ENCODE results near the gene NTM. TPM values are rescaled to one million over a fixed set of nuclear protein-coding genes. Genes with fewer than 3 reads are reported as not detected.

The NTM gene
- total and polyA plus RNA-seq, 2 of the 8 experiments (the other 6 are each of a cell fraction or from before 2014, with no cell fraction given) = 13.4 to 20.0 TPM

DNA sequence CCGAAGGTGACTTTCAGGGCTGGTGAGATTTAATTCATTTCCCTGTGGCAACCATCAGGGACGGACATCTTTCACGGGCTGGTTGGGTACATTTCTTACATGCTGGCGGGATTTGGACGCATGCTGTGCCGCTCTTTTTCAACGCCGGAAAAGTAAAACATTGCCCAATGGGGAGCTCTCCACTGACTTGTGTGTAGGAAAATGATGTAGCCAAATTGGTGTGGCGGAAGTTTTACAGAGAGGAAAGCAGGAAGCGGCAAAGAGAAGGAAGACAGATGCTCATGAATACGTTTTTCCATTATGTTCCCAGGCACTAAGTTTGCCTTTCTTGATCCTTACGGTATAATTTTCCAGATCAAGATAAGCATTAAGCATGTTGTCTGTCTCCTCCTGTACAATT lies 375.8 kb downstream of the NTM start:
- no peak overlapping the region for H3K23ac ChIP-seq (ENCODE audit: insufficient read length)
- H3K36me3 ChIP-seq (ENCODE audit: control insufficient read depth in 2 of 4, insufficient read depth in 4 of 4, low read length in 3 of 4) = no peaks in the 10 kb centered on the region
- H4K5ac ChIP-seq (ENCODE audit: insufficient read length, low read depth, low read length) = no peak overlapping the region
- H3K4me2 ChIP-seq (ENCODE audit: insufficient read depth in 1 of 2, low read depth in 2 of 2, low read length in 2 of 2) = no peak overlapping the region
- no peak overlapping the region for H2BK20ac ChIP-seq (ENCODE audit: low read length)
- no peak overlapping the region for H2BK15ac ChIP-seq (ENCODE audit: low read length)
- ChIA-PET CTCF (ENCODE audit: partially characterized antibody) (interaction anchor here (0.9 to 5.9 kb wide), 12 partner anchors 7 to 500 kb away, joined by 3 to 86 read pairs (median 28); no protein-coding TSS in a partner anchor), POLR2A (ENCODE audit: partially characterized antibody) (no interaction called here)
- H2AK5ac ChIP-seq (ENCODE audit: low read depth, low read length) = no peak overlapping the region
- no peak overlapping the region for H2BK120ac ChIP-seq (replicated peaks; ENCODE audit: low read depth, low read length)
- no peak overlapping the region for H2BK12ac ChIP-seq (ENCODE audit: low read depth, low read length)
- no peak overlapping the region for H3K27ac ChIP-seq (ENCODE audit: low read depth, low read length)
- H3K27me3 ChIP-seq (replicated peaks in 1 of 4; ENCODE audit: control insufficient read depth in 3 of 4, extremely low read depth in 1 of 4, insufficient read depth in 3 of 4, low read length in 3 of 4) = no peaks in the 10 kb centered on the region
- H3K14ac ChIP-seq (ENCODE audit: insufficient read length) = no peak overlapping the region
- peaks cover 0 to 1% of the 10 kb centered on the region in 2 experiments for H4K20me1 ChIP-seq (replicated peaks in 1 of 2; ENCODE audit: control insufficient read depth in 1 of 2, insufficient read depth in 2 of 2, low read length in 2 of 2)
- H3K4me3 ChIP-seq (ENCODE audit: extremely low read depth in 1 of 4, insufficient read depth in 2 of 4, low read depth in 3 of 4, low read length in 4 of 4) = no peak overlapping the region
- no peaks in the 10 kb centered on the region for H3K79me1 ChIP-seq (ENCODE audit: low read depth, low read length)
- no peak for FAIRE-seq
- no peak overlapping the region for H2BK5ac ChIP-seq (ENCODE audit: low read depth, low read length)
- no peak overlapping the region for H3K18ac ChIP-seq (ENCODE audit: extremely low read depth, low read length)
- no peak overlapping the region for H3K9ac ChIP-seq (replicated peaks in 1 of 4; ENCODE audit: extremely low read depth in 1 of 4, low read depth in 3 of 4, low read length in 3 of 4)
- no peak for DNase-seq (ENCODE audit: low read depth in 1 of 2, low spot score in 2 of 2)
- no peak overlapping the region for H3K4ac ChIP-seq (replicated peaks; ENCODE audit: insufficient read length, low read depth, low read length)
- 89% methylated on average over 12 of the region's 12 CpGs; no CpG with 5 or more reads in 1 of the 2 experiments for WGBS, 2 experiments (ENCODE audit: extremely low coverage in 1 of 2, insufficient coverage in 1 of 2, insufficient read length in 1 of 2, insufficient replicate concordance in 2 of 2, low coverage in 1 of 2, low lambda C conversion rate in 2 of 2, missing lambda C conversion rate in 1 of 2)
- no peaks in the 10 kb centered on the region for H3K79me2 ChIP-seq (ENCODE audit: control insufficient read depth in 1 of 2, insufficient read depth in 2 of 2, low read length in 2 of 2)
- no peak overlapping the region for H4K8ac ChIP-seq (ENCODE audit: extremely low read depth, insufficient read depth, low read length)
- H3K9me3 ChIP-seq (ENCODE audit: insufficient read depth in 2 of 2, low read depth in 1 of 2, low read length in 1 of 2) = no peaks in the 10 kb centered on the region
- H3K56ac ChIP-seq (replicated peaks; ENCODE audit: insufficient read length, low read depth, low read length) = no peak overlapping the region
- H3K23me2 ChIP-seq (ENCODE audit: low read depth, low read length) = no peaks in the 10 kb centered on the region
- H4K91ac ChIP-seq (replicated peaks; ENCODE audit: insufficient read length, low read length) = no peak overlapping the region
- H2AFZ ChIP-seq (ENCODE audit: low read length) = no peak overlapping the region
- H3K4me1 ChIP-seq (replicated peaks in 1 of 4; ENCODE audit: control insufficient read depth in 3 of 4, insufficient read depth in 4 of 4, low read length in 3 of 4) = peaks cover 0 to 2% (median 0%) of the 10 kb centered on the region in 4 experiments; a peak in 2 of 7 replicates
- TF ChIP-seq KDM5A (IDR thresholded peaks at IDR 0.05; ENCODE audit: low read length) (no peak), EP300 (IDR thresholded peaks at IDR 0.05; ENCODE audit: borderline replicate concordance in 1 of 2, low read depth in 2 of 2, low read length in 2 of 2) (no peak), BACH1 (IDR thresholded peaks at IDR 0.05; ENCODE audit: low read length) (no peak), YY1 (IDR thresholded peaks at IDR 0.05; ENCODE audit: low read depth, low read length) (no peak), CHD1 (IDR thresholded peaks at IDR 0.05; ENCODE audit: low read depth, low read length) (no peak), POU5F1 (IDR thresholded peaks at IDR 0.05; ENCODE audit: low read depth, low read length) (no peak), SIRT6 (IDR thresholded peaks at IDR 0.05; ENCODE audit: low read length) (no peak), ZNF274 (IDR thresholded peaks at IDR 0.05; ENCODE audit: borderline replicate concordance, extremely low read depth, low read length) (no peak), GABPA (IDR thresholded peaks at IDR 0.05; ENCODE audit: borderline replicate concordance, insufficient read depth, low read length) (no peak), SIN3A (conservative IDR thresholded peaks at IDR 0.05 in 1 of 2, IDR thresholded peaks at IDR 0.05 in 1 of 2; ENCODE audit: low read depth in 1 of 2, low read length in 2 of 2) (no peak), RNF2 (IDR thresholded peaks at IDR 0.05; ENCODE audit: borderline replicate concordance, low read depth, low read length, missing control alignments, poor library complexity, severe bottlenecking) (no peak), SP4 (IDR thresholded peaks at IDR 0.05; ENCODE audit: low read length) (no peak), POLR2AphosphoS5 (IDR thresholded peaks at IDR 0.05; ENCODE audit: low read depth, low read length) (no peak)
- TF ChIP-seq, protein P1, sequence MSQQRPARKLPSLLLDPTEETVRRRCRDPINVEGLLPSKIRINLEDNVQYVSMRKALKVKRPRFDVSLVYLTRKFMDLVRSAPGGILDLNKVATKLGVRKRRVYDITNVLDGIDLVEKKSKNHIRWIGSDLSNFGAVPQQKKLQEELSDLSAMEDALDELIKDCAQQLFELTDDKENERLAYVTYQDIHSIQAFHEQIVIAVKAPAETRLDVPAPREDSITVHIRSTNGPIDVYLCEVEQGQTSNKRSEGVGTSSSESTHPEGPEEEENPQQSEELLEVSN (IDR thresholded peaks at IDR 0.05) = no peak
